GM21528 (cell line): ENCODE measurements around the gene ZNF496.
"Not testable (repeated sequence)": the region's sequence is repeated elsewhere in the genome, so short reads cannot be mapped to it uniquely, and the experiment has no call there.

Source experiments
- ATAC-seq: cut with Tn5 transposase; IDR thresholded peaks from one replicate; pipeline ENCODE4 v1.9.1; 2021; ENCODE audit warnings: mild to moderate bottlenecking, moderate library complexity; ENCODE audit not compliant: unreplicated experiment, low FRiP score

Gene ZNF496

GRCh38 chr1:247255772-247256171, 75.9 kb downstream of the ZNF496 start, which contains the start of gene VN1R5:
Gene VN1R5, plus strand, starts transcription at chr1:247256072.
- ATAC-seq = not testable (repeated sequence)

- no peak for ATAC-seq
These were observed 84.1 kb downstream of the ZNF496 start for GRCh38 chr1:247247568-247247967.
